Muscle layer of duodenum (tissue), 2 donors: ENCODE measurements around the gene DENND5A.
A peak's percentile ranks its signal among the peaks of the same experiment; 100 is the strongest.
"Not testable (repeated sequence)": the region's sequence is repeated elsewhere in the genome, so short reads cannot be mapped to it uniquely, and the experiment has no call there.

ENCODE experiments used
- H3K27ac ChIP-seq: one replicate; pipeline ENCODE4 v1.7.0; 2013; ENCODE audit warnings: mild to moderate bottlenecking, low read length
- H3K27me3 ChIP-seq: one replicate; pipeline ENCODE4 v1.7.0; 2013; ENCODE audit warnings: low read depth, mild to moderate bottlenecking, control low read depth, low read length
- H3K36me3 ChIP-seq, 2 donors: one replicate each; pipeline ENCODE4 v1.7.0; 2013; ENCODE audit warnings: low read length in 2 of 2, control low read depth in 1 of 2, mild to moderate bottlenecking in 1 of 2; ENCODE audit not compliant: insufficient read depth in 2 of 2, control insufficient read depth in 1 of 2
- H3K4me1 ChIP-seq, 2 donors: one replicate each; pipeline ENCODE4 v1.7.0; 2013; ENCODE audit warnings: low read length in 2 of 2, mild to moderate bottlenecking in 2 of 2, control low read depth in 1 of 2, moderate library complexity in 1 of 2; ENCODE audit not compliant: insufficient read depth in 2 of 2, control insufficient read depth in 1 of 2
- H3K4me3 ChIP-seq, 2 donors: one replicate each; pipeline ENCODE4 v1.7.0; 2013; ENCODE audit warnings: low read length in 2 of 2, low read depth in 1 of 2, mild to moderate bottlenecking in 1 of 2
- H3K9me3 ChIP-seq, 2 donors: one replicate each; pipeline ENCODE4 v1.7.0; 2013; ENCODE audit warnings: low read length in 2 of 2, control low read depth in 1 of 2, mild to moderate bottlenecking in 1 of 2; ENCODE audit not compliant: control insufficient read depth in 1 of 2
- donor health status: healthy.

The DENND5A gene

GRCh38 chr11:9260838-9261146 is 4.4 kb downstream of the DENND5A start:
- H3K27ac ChIP-seq, H3K36me3 ChIP-seq, H3K4me3 ChIP-seq, H3K9me3 ChIP-seq, H3K27me3 ChIP-seq: not testable (repeated sequence)
- peaks cover 0 to 27% of the 10 kb centered on the region in 2 donors for H3K4me1 ChIP-seq

- no peaks in the 10 kb centered on the region for H3K27me3 ChIP-seq
- H3K4me1 ChIP-seq: peaks cover 0 to 24% of the 10 kb centered on the region in 2 donors
- no peaks in the 10 kb centered on the region for H3K9me3 ChIP-seq
- H3K4me3 ChIP-seq: no peak overlapping the region
- H3K36me3 ChIP-seq: peaks cover 0 to 3% of the 10 kb centered on the region in 2 donors
- no peak overlapping the region for H3K27ac ChIP-seq
Measured at GRCh38 chr11:9259981-9260837, 4.9 kb downstream of the DENND5A start.

- H3K9me3 ChIP-seq, H3K27me3 ChIP-seq, H3K4me3 ChIP-seq, H3K36me3 ChIP-seq, H3K27ac ChIP-seq: not testable (repeated sequence)
- H3K4me1 ChIP-seq: peaks cover 0 to 24% of the 10 kb centered on the region in 2 donors
Measured at GRCh38 chr11:9258279-9258678, 6.9 kb downstream of the DENND5A start.

GRCh38 chr11:9254416-9254815 is 10.7 kb downstream of the DENND5A start:
- no peak overlapping the region for H3K27ac ChIP-seq
- no peak overlapping the region for H3K4me3 ChIP-seq
- no peaks in the 10 kb centered on the region for H3K27me3 ChIP-seq

GRCh38 chr11:9253086-9253485 is 12.1 kb downstream of the DENND5A start:
- Histone ChIP-seq H3K27me3 (no peaks in the 10 kb centered on the region), H3K4me3 (no peak overlapping the region), H3K9me3 (no peaks in the 10 kb centered on the region), H3K27ac (no peak overlapping the region), H3K4me1 (no peaks in the 10 kb centered on the region), H3K36me3 (no peaks in the 10 kb centered on the region)

More at GRCh38 chr11:9254416-9254815, 10.7 kb downstream of the DENND5A start:
- peaks cover 0 to under 1% of the 10 kb centered on the region in 2 donors for H3K4me1 ChIP-seq
- H3K9me3 ChIP-seq: no peaks in the 10 kb centered on the region
- H3K36me3 ChIP-seq: no peaks in the 10 kb centered on the region

GRCh38 chr11:9251311-9251710 is 13.8 kb downstream of the DENND5A start:
- no peaks in the 10 kb centered on the region for H3K4me1 ChIP-seq
- no peak overlapping the region for H3K4me3 ChIP-seq
- H3K27ac ChIP-seq: no peak overlapping the region
- H3K36me3 ChIP-seq: no peaks in the 10 kb centered on the region
- no peaks in the 10 kb centered on the region for H3K9me3 ChIP-seq
- H3K27me3 ChIP-seq: no peaks in the 10 kb centered on the region

GRCh38 chr11:9250139-9250582 is 15.0 kb downstream of the DENND5A start:
- Histone ChIP-seq H3K36me3 (no peaks in the 10 kb centered on the region), H3K27ac (no peak overlapping the region), H3K4me3 (no peak overlapping the region), H3K9me3 (no peaks in the 10 kb centered on the region), H3K4me1 (no peaks in the 10 kb centered on the region), H3K27me3 (no peaks in the 10 kb centered on the region)

GRCh38 chr11:9249252-9249651 is 15.9 kb downstream of the DENND5A start:
- Histone ChIP-seq H3K27me3 (no peaks in the 10 kb centered on the region), H3K4me1 (no peaks in the 10 kb centered on the region), H3K27ac (no peak overlapping the region), H3K4me3 (no peak overlapping the region), H3K36me3 (no peaks in the 10 kb centered on the region), H3K9me3 (no peaks in the 10 kb centered on the region)

- no peaks in the 10 kb centered on the region for H3K27me3 ChIP-seq
- no peaks in the 10 kb centered on the region for H3K9me3 ChIP-seq
- no peaks in the 10 kb centered on the region for H3K4me1 ChIP-seq
- H3K4me3 ChIP-seq: no peak overlapping the region
- H3K36me3 ChIP-seq: no peaks in the 10 kb centered on the region
- H3K27ac ChIP-seq: no peak overlapping the region
Measured at GRCh38 chr11:9247863-9248262, 17.3 kb downstream of the DENND5A start.

- H3K36me3 ChIP-seq, H3K4me3 ChIP-seq, H3K27me3 ChIP-seq, H3K9me3 ChIP-seq, H3K27ac ChIP-seq: not testable (repeated sequence)
- peaks cover 0 to 12% of the 10 kb centered on the region in 2 donors for H3K4me1 ChIP-seq
Measured at GRCh38 chr11:9236242-9236641, 28.9 kb downstream of the DENND5A start.

GRCh38 chr11:9232482-9232881 is 32.7 kb downstream of the DENND5A start:
- Histone ChIP-seq H3K27me3 (no peaks in the 10 kb centered on the region), H3K36me3 (no peaks in the 10 kb centered on the region), H3K4me1 (peaks cover 4 to 36% of the 10 kb centered on the region in 2 donors), H3K27ac (no peak overlapping the region), H3K9me3 (no peaks in the 10 kb centered on the region), H3K4me3 (no peak overlapping the region)

- H3K27ac ChIP-seq: peak overlapping the region; percentile 41
Measured at GRCh38 chr11:9231848-9232177, 33.3 kb downstream of the DENND5A start.

More at GRCh38 chr11:9231848-9232177, 33.3 kb downstream of the DENND5A start:
- Histone ChIP-seq H3K9me3 (no peaks in the 10 kb centered on the region), H3K4me1 (peaks cover 4 to 36% of the 10 kb centered on the region in 2 donors), H3K4me3 (no peak overlapping the region), H3K27me3 (no peaks in the 10 kb centered on the region), H3K36me3 (no peaks in the 10 kb centered on the region)
